RWPE1 (cell line): ENCODE results near the gene EPB41L2.

Experiments
- CTCF ChIA-PET: fragments of 350-600 bp; sonication (Branson Sonifier 250); formaldehyde crosslinking; extraction: SDS; loops from one replicate; lab custom pipeline; 2021; lab: Yijun Ruan, JAX
- POLR2A ChIA-PET: fragments of 400-600 bp; formaldehyde crosslinking; extraction: SDS; loops from one replicate; lab custom pipeline; 2020; ENCODE audit warnings: antibody characterized with exemption; ENCODE audit not compliant: low non-redundant PET; lab: Yijun Ruan, JAX
- DNase-seq: peaks from one replicate; pipeline ENCODE4 v3.0.0; 2012; ENCODE audit warnings: low spot score
- H3K27ac ChIP-seq: fragments of 450-650 bp; 2 replicates; pipeline ENCODE4 v1.5.1; 2017
- TF ChIP-seq, protein P1 (sequence below): fragments of 450-650 bp; conservative IDR thresholded peaks from 2 replicates; pipeline ENCODE4 v1.5.1; 2017; ENCODE audit warnings: low read depth, mild to moderate bottlenecking

Gene EPB41L2

DNA sequence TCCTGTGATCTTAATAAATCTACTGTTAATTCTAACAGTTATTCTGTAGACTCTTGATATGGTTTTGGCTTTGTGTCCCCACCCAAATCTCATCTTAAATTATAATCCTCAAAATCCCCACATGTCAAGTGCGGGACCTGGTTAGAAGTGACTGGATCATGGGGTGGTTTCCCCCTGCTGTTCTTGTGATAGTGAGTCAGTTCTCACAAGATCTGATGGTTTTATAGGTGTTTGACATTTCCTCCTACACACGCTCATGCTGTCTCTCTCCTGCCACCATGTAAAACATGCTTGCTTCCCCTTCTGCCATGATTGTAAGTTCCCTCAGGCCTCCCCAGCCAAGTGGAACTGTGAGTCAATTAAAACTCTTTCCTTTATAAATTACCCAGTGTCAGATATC is 10.5 kb upstream of the EPB41L2 start:
- DNase-seq = no peak
- POLR2A ChIA-PET = no interaction called here
- H3K27ac ChIP-seq = no peak overlapping the region
- CTCF ChIA-PET = no interaction called here
- TF ChIP-seq, protein P1, sequence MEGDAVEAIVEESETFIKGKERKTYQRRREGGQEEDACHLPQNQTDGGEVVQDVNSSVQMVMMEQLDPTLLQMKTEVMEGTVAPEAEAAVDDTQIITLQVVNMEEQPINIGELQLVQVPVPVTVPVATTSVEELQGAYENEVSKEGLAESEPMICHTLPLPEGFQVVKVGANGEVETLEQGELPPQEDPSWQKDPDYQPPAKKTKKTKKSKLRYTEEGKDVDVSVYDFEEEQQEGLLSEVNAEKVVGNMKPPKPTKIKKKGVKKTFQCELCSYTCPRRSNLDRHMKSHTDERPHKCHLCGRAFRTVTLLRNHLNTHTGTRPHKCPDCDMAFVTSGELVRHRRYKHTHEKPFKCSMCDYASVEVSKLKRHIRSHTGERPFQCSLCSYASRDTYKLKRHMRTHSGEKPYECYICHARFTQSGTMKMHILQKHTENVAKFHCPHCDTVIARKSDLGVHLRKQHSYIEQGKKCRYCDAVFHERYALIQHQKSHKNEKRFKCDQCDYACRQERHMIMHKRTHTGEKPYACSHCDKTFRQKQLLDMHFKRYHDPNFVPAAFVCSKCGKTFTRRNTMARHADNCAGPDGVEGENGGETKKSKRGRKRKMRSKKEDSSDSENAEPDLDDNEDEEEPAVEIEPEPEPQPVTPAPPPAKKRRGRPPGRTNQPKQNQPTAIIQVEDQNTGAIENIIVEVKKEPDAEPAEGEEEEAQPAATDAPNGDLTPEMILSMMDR = no peak

DNA sequence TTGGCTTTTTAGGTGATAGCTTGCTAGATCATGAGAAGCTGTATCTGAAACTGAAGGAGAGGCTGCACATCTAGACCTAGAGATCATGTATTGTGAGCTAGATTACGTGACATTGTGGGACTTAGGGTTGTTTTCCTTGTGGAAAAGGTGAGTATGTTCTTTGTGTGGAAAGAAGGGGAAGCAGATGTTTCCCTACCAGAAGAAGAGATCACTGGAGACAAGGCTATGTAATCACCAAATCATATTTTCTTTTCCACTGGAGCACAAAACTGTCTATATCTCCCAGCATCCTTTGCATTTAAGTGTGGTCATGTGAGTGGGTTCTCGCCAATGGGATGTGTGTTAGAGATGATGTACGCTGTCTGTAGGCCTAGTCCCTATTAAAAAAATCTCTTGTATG is 7.0 kb upstream of the EPB41L2 start:
- TF ChIP-seq, protein P1 = no peak
- DNase-seq = no peak
- ChIA-PET POLR2A (no interaction called here), CTCF (no interaction called here)
- H3K27ac ChIP-seq = no peak overlapping the region

DNA sequence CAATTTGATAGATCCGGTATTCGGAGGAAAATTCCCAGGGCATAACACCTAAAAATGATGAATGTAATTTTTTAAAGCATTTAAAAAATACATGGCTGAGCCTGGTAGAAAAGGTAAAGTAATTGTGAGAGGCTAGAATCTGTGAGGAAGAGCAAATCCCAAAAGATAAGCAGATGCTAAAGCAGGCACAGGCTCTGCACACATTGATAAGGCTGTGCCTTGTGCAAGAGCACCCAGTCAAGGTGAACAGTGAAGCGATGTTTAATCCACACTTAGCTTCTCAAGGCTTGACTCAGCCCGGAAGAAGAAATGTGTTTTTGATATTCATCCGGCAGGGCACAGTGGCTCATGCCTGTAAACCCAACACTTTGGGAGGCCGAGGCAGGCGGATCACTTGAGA is 5.1 kb upstream of the EPB41L2 start:
- DNase-seq = no peak
- CTCF ChIA-PET = interaction anchor here (0.6 to 0.7 kb wide), 2 partner anchors 519 to 542 kb away, joined by 4 read pairs; no protein-coding TSS in a partner anchor
- POLR2A ChIA-PET = no interaction called here
- no peak overlapping the region for H3K27ac ChIP-seq
- TF ChIP-seq, protein P1 = no peak

DNA sequence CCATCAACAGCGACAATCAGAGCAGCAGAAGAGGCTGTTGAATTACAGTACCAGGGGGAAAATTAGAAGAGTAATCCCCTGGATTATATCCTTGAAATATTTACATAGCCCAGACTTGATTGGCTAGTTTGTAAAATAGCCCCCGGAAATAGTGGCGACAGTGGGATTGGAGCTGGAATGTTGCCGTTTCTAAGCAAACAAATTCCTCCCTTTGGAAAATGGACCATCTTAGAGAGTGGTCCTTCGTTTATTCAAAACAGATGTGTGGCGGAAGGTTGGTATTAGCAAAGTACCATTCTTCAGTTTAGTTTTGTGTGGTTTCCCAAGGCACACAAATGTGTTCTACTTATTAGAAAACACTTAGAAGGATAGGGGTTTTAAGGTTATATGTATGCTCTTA is 4.5 kb upstream of the EPB41L2 start:
- ChIA-PET POLR2A (no interaction called here), CTCF (interaction anchor here (0.6 kb wide), 1 partner anchor 520 kb away, joined by 4 read pairs; no protein-coding TSS in a partner anchor)
- TF ChIP-seq, protein P1 = no peak
- no peak overlapping the region for H3K27ac ChIP-seq
- no peak for DNase-seq

DNA sequence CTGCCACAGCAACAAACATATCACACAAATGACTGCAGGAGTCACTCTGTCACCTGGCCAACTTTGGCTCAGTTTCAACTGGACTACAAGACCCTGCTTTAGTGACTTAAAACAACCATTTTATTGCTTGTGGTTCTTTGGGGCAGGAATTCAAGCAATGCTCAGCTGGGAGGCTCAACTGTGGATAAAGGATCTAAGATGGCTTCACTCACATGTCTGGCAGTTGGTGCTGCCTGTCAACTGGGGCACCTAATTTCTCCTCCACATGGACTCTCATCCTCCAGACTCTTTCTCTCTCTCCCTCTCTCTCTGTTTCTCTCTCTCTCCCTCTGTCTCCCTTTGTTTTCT is 2.8 kb upstream of the EPB41L2 start:
- no peak overlapping the region for H3K27ac ChIP-seq
- DNase-seq = no peak
- POLR2A ChIA-PET = no interaction called here
- TF ChIP-seq, protein P1 = no peak
- CTCF ChIA-PET = interaction anchor here (0.8 kb wide), 1 partner anchor 61 kb away, joined by 4 read pairs; no protein-coding TSS in a partner anchor

DNA sequence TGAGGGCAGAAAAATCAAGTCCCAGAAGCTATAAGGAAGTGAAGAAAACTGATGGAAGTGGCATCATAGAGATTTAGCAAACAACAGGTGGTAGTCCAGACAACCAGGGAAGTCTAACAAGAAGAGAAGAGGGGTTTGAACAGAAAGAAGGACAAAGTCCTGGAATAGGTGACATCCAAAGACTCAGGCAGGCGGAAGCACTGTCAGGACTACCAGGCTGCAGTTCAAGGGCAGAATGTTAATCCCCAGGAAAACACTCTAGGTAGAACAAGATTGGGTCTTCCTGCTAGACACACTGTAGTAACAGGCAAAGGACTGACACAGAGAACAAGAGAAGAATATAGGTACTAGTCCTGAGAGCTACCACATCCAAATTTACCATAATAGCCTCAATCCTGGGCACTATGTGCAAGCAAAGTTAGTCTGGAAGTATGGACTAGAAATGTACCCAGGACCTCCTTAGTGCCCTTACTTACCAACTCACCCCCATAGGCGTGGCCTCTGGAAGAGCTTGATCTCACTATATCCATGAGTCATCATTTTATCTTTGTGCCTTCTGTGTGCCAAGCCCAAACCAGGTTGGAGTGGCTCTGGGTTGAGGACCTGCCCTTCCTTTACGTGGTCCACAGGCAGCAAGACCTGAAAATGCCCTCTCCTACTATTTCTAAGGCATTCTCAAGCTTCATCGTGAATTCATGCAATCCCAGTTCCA is 2.2 kb upstream of the EPB41L2 start:
- no peak for DNase-seq
- no peak overlapping the region for H3K27ac ChIP-seq
- POLR2A ChIA-PET = no interaction called here
- TF ChIP-seq, protein P1 = no peak
- CTCF ChIA-PET = interaction anchor here (0.8 kb wide), 1 partner anchor 60 kb away, joined by 4 read pairs; no protein-coding TSS in a partner anchor
